Upper lobe of left lung (tissue), 4 donors: ENCODE results near the gene GDF2.

Experiments used
- EP300 ChIP-seq, 4 donors: sonication (generic); formaldehyde crosslinking; IDR thresholded peaks; one replicate each; pipeline ENCODE4 v1.5.1; 2017; ENCODE audit warnings: antibody characterized with exemption in 4 of 4, control low read depth in 2 of 4
- POLR2A ChIP-seq, 4 donors: fragments of 450-650 bp; IDR thresholded peaks; one replicate each; pipeline ENCODE4 v1.5.1; 2016 to 2017; ENCODE audit warnings: antibody characterized with exemption in 4 of 4, mild to moderate bottlenecking in 2 of 4
- TF ChIP-seq, protein P1 (sequence below), 6 experiments: fragments of 450-650 bp in 4 of 6; fragments of 200-600 bp in 2 of 6; sonication (generic) in 2 of 6; IDR thresholded peaks; one replicate each; pipeline ENCODE4 v1.5.1; 2016 to 2019; ENCODE audit warnings: antibody characterized with exemption in 6 of 6

DNA sequence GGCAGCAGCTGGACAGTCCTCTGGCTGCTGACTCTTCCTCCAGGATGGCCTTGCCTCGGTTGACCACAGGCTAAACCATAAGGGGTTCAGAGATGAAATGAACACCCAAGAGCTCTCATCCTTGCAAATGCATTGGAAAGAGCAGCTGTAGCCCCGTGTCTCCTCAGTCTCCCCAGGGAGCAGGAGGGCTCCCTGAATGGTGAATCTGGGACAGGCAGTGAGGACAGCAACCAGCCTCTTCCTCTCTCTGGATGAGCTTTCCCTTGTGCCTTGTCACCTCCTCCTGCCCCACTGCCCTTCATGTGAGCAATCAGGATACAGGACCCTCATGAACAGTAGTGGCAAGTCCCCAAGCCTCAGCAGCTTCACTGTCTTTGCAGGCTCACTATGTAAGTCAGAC is 46.2 kb upstream of the GDF2 start:
- TF ChIP-seq EP300 (IDR thresholded peaks at IDR 0.05) = no peak
- TF ChIP-seq, protein P1, sequence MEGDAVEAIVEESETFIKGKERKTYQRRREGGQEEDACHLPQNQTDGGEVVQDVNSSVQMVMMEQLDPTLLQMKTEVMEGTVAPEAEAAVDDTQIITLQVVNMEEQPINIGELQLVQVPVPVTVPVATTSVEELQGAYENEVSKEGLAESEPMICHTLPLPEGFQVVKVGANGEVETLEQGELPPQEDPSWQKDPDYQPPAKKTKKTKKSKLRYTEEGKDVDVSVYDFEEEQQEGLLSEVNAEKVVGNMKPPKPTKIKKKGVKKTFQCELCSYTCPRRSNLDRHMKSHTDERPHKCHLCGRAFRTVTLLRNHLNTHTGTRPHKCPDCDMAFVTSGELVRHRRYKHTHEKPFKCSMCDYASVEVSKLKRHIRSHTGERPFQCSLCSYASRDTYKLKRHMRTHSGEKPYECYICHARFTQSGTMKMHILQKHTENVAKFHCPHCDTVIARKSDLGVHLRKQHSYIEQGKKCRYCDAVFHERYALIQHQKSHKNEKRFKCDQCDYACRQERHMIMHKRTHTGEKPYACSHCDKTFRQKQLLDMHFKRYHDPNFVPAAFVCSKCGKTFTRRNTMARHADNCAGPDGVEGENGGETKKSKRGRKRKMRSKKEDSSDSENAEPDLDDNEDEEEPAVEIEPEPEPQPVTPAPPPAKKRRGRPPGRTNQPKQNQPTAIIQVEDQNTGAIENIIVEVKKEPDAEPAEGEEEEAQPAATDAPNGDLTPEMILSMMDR (IDR thresholded peaks at IDR 0.05) = no peak
- no peak for TF ChIP-seq POLR2A (IDR thresholded peaks at IDR 0.05)
